ENCODE data around the gene SPATA31C1.
"Not testable (repeated sequence)": the region's sequence is repeated elsewhere in the genome, so short reads cannot be mapped to it uniquely, and the experiment has no call there.

Gene SPATA31C1

GRCh38 chr9:87917662-87918061, at the start of gene SPATA31C1:
SPATA31C1 (plus strand) TSS chr9:87917962.
- not testable (repeated sequence) for DNase-seq

- DNase-seq: no peak
Observed at GRCh38 chr9:87868175-87868574, 49.6 kb upstream of the SPATA31C1 start.

- DNase-seq: no peak
Observed at GRCh38 chr9:87868635-87869034, 49.1 kb upstream of the SPATA31C1 start.

GRCh38 chr9:87869082-87869481, 48.7 kb upstream of the SPATA31C1 start:
- DNase-seq: no peak

- DNase-seq: no peak
Observed at GRCh38 chr9:87871425-87872078, 46.2 kb upstream of the SPATA31C1 start.

GRCh38 chr9:87872079-87872624, 45.6 kb upstream of the SPATA31C1 start:
- peak in 1 of 2 donors; percentile 7 for DNase-seq

GRCh38 chr9:87873607-87874303, 44.0 kb upstream of the SPATA31C1 start:
- no peak for DNase-seq

- no peak for DNase-seq
Observed at GRCh38 chr9:87874304-87874623, 43.5 kb upstream of the SPATA31C1 start.

GRCh38 chr9:87875060-87875459, 42.7 kb upstream of the SPATA31C1 start:
- DNase-seq: no peak

- no peak for DNase-seq
Observed at GRCh38 chr9:87875831-87876545, 41.8 kb upstream of the SPATA31C1 start.

- no peak for DNase-seq
Observed at GRCh38 chr9:87876708-87877107, 41.1 kb upstream of the SPATA31C1 start.

- no peak for DNase-seq
Observed at GRCh38 chr9:87878989-87879511, 38.7 kb upstream of the SPATA31C1 start.

- DNase-seq: no peak
Observed at GRCh38 chr9:87880116-87880515, 37.6 kb upstream of the SPATA31C1 start.

GRCh38 chr9:87880683-87881082, 37.1 kb upstream of the SPATA31C1 start:
- no peak for DNase-seq

GRCh38 chr9:87882627-87883026, 35.1 kb upstream of the SPATA31C1 start, which contains the start of gene SPATA31E1:
SPATA31E1 (plus strand) TSS chr9:87882877; CDS start chr9:87882892, 15 bp downstream.
- DNase-seq: no peak

- DNase-seq: no peak
Observed at GRCh38 chr9:87883274-87883673, 34.5 kb upstream of the SPATA31C1 start.

- no peak for DNase-seq
Observed at GRCh38 chr9:87883990-87884389, 33.8 kb upstream of the SPATA31C1 start.

GRCh38 chr9:87884578-87885459, 32.9 kb upstream of the SPATA31C1 start:
- no peak for DNase-seq

GRCh38 chr9:87885484-87886189, 32.1 kb upstream of the SPATA31C1 start:
- no peak for DNase-seq

- no peak for DNase-seq
Observed at GRCh38 chr9:87886210-87886932, 31.4 kb upstream of the SPATA31C1 start.

Data from hippocampal formation (tissue), 2 donors.